Measurements from ENCODE around the gene CYTH1.

DNA sequence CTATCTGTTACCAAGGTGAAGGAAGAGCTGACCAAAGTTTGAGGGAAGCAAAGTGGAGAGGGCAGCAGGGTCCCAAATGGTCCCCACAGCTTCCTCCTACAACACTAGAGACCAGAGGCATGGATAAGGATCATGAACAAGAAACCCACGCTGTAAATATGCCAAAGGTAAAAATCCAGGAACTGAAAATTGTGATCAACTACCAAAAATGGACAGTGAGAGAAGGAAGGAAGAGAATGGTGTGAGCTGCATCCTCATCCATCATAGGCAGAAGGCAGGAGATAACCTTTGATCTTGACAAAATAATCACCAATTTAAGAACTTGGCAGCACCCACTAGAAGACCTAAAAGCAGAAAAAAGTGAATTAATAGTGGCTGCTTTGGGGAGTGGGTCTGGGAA lies 66.2 kb downstream of the CYTH1 start:
- TF ChIP-seq CTCF (IDR thresholded peaks at IDR 0.05) (no peak), POLR2A (IDR thresholded peaks at IDR 0.05) (no peak)

All from testis (tissue), 2 donors.